ENCODE measurements around the gene NDUFS5.

DNA sequence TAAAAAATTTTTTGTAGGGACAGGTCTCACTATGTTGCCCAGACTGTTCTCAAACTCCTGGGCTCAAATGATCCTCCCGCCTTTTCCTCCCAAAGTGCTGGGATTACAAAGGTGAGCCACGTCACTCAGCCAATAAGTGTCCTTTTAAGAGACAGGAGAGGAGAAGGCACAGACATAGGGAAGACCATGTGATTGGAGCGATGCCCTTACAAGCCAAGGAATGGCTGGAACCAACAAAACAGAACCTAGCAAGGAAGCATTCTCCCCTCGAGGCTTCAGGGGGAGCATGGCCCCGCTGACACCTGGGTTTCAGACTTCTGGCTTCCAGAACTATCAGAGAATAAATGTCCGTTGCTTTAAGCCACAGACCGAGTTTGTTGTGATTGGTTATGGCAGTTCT, 37.0 kb downstream of the NDUFS5 start:
- TF ChIP-seq CTCF (IDR thresholded peaks at IDR 0.05) (no peak), EZH2 (IDR thresholded peaks at IDR 0.05) (no peak)
